Natural killer cell (primary cell): ENCODE data around the gene LAGE3. TPM values are rescaled to one million over a fixed set of nuclear protein-coding genes. Genes with fewer than 3 reads are reported as not detected.
A peak's percentile ranks its signal among the peaks of the same experiment; 100 is the strongest.

Source experiments
- ATAC-seq, 3 donors: fragments of 150-1000 bp in 2 of 3; fragments of 200-7000 bp in 1 of 3; cut with Tn5 transposase; 1 replicate in 1 of 3; 2 replicates in 2 of 3; pipeline ENCODE4 v1.10.0; 2021; ENCODE audit warnings: mild to moderate bottlenecking in 2 of 3, moderate library complexity in 2 of 3
- DNase-seq, 2 donors: peaks; one replicate each; pipeline versions ENCODE4 v3.0.0 to v3.0.0-alpha.2; 2013 to 2021; ENCODE audit warnings: mixed read lengths in 1 of 2
- H3K27ac ChIP-seq: one replicate; pipeline ENCODE4 v1.5.1; 2013; ENCODE audit warnings: mild to moderate bottlenecking, low read length
- H3K27me3 ChIP-seq: one replicate; pipeline ENCODE4 v1.6.1; 2013; ENCODE audit warnings: low read length; ENCODE audit not compliant: control insufficient read depth, insufficient read depth
- H3K36me3 ChIP-seq: one replicate; pipeline ENCODE4 v1.6.1; 2013; ENCODE audit warnings: low read length; ENCODE audit not compliant: control insufficient read depth, insufficient read depth
- H3K4me1 ChIP-seq: one replicate; pipeline ENCODE4 v1.6.1; 2013; ENCODE audit warnings: low read length; ENCODE audit not compliant: control insufficient read depth, insufficient read depth
- H3K4me3 ChIP-seq: one replicate; pipeline ENCODE4 v1.5.1; 2013; ENCODE audit warnings: low read length
- H3K9me3 ChIP-seq: one replicate; pipeline ENCODE4 v1.6.1; 2013; ENCODE audit warnings: low read length; ENCODE audit not compliant: control insufficient read depth, insufficient read depth
- H3K27ac Mint-ChIP-seq, 2 donors: one replicate each; pipeline ENCODE4 v1.8.0; 2022; ENCODE audit warnings: mild to moderate bottlenecking in 2 of 2, mixed read lengths in 2 of 2, moderate library complexity in 1 of 2
- H3K27me3 Mint-ChIP-seq, 2 donors: one replicate each; pipeline ENCODE4 v1.8.0; 2022; ENCODE audit warnings: low read depth in 2 of 2, mixed read lengths in 2 of 2
- H3K36me3 Mint-ChIP-seq: one replicate; pipeline ENCODE4 v1.8.0; 2022; ENCODE audit warnings: mixed read lengths
- H3K4me1 Mint-ChIP-seq, 2 donors: one replicate each; pipeline ENCODE4 v1.8.0; 2022; ENCODE audit warnings: mixed read lengths in 2 of 2
- H3K4me3 Mint-ChIP-seq: one replicate; pipeline ENCODE4 v1.8.0; 2022; ENCODE audit warnings: mild to moderate bottlenecking, moderate library complexity, mixed read lengths
- H3K9me3 Mint-ChIP-seq, 2 donors: one replicate each; pipeline ENCODE4 v1.8.0; 2022; ENCODE audit warnings: mixed read lengths in 2 of 2
- CTCF ChIP-seq: fragments of 200-600 bp; IDR thresholded peaks from one replicate; pipeline ENCODE4 v1.8.0; 2022; ENCODE audit warnings: antibody characterized with exemption
- WGBS: methylation state at CpG from one replicate; pipeline ENCODE4 v1.1.7; 2013; ENCODE audit warnings: missing lambda C conversion rate; ENCODE audit not compliant: insufficient coverage; 5-methylcytosine and 5-hydroxymethylcytosine counted together
- intact Hi-C: fragments of 100-400 bp; cut with micrococcal nuclease; formaldehyde crosslinking; loops from one replicate; pipeline ENCODE4 v1.14.2; 2022
- total RNA-seq, 4 donors: library from RNA; stranded (reverse); fragments of 120-200 nt in 1 of 4; gene quantifications; one replicate each; pipeline versions ENCODE4 v1.2.3 to v1.2.4, GENCODE V29; 2013 to 2022

The LAGE3 gene
- total RNA-seq, 3 donors from 2014 or later (not counting 1 experiment from before 2014, with no cell fraction given), result 10.8 to 12.5 (median 10.9) TPM

- peaks cover 0 to 14% of the 10 kb centered on the region in 2 donors for H3K4me1 Mint-ChIP-seq
- no peak overlapping the region for H3K4me3 ChIP-seq
- H3K27ac Mint-ChIP-seq, result no peak overlapping the region
- no peaks in the 10 kb centered on the region for H3K27me3 ChIP-seq
- H3K36me3 Mint-ChIP-seq, result no peaks in the 10 kb centered on the region
- no peak for ATAC-seq
- no peak overlapping the region for H3K27ac ChIP-seq
- intact Hi-C loops, result loop anchor here (5.0 kb wide), 1 partner anchor 44 kb away; the partner anchor contains the start of gene RPL10
- H3K4me1 ChIP-seq, result peaks cover 43% of the 10 kb centered on the region
- WGBS, result 92% methylated on average over 9 of the region's 11 CpGs
- DNase-seq, result peak in 1 of 2 donors; percentile 34
- H3K27me3 Mint-ChIP-seq, result no peaks in the 10 kb centered on the region
- TF ChIP-seq CTCF, result no peak
- peaks cover 12% of the 10 kb centered on the region for H3K36me3 ChIP-seq
- H3K9me3 ChIP-seq, result no peaks in the 10 kb centered on the region
- no peaks in the 10 kb centered on the region for H3K9me3 Mint-ChIP-seq
- no peak overlapping the region for H3K4me3 Mint-ChIP-seq
Observed at GRCh38 chrX:154441564-154441963, 37.5 kb downstream of the LAGE3 start.

- Histone ChIP-seq H3K36me3 (peaks cover 14% of the 10 kb centered on the region), H3K4me3 (no peak overlapping the region), H3K27me3 (no peaks in the 10 kb centered on the region), H3K4me1 (peaks cover 45% of the 10 kb centered on the region), H3K9me3 (no peaks in the 10 kb centered on the region), H3K27ac (no peak overlapping the region)
- Mint-ChIP-seq H3K9me3 (no peaks in the 10 kb centered on the region), H3K36me3 (no peaks in the 10 kb centered on the region), H3K27me3 (no peaks in the 10 kb centered on the region), H3K4me3 (no peak overlapping the region), H3K27ac (no peak overlapping the region), H3K4me1 (peaks cover 6 to 14% of the 10 kb centered on the region in 2 donors)
- 90% methylated on average over 16 of the region's 17 CpGs for WGBS
- ATAC-seq (no peak), DNase-seq (no peak)
- TF ChIP-seq CTCF, result no peak
- intact Hi-C loops, result loop anchor here (5.0 kb wide), 1 partner anchor 43 kb away; the partner anchor contains the start of gene RPL10
Observed at GRCh38 chrX:154440623-154441357, 38.3 kb downstream of the LAGE3 start.

- TF ChIP-seq CTCF, result no peak
- no peaks in the 10 kb centered on the region for H3K27me3 ChIP-seq
- DNase-seq (no peak), ATAC-seq (no peak)
- Mint-ChIP-seq H3K4me1 (peaks cover 6 to 14% of the 10 kb centered on the region in 2 donors), H3K9me3 (no peaks in the 10 kb centered on the region), H3K36me3 (no peaks in the 10 kb centered on the region), H3K4me3 (no peak overlapping the region), H3K27ac (no peak overlapping the region), H3K27me3 (no peaks in the 10 kb centered on the region)
- no peaks in the 10 kb centered on the region for H3K9me3 ChIP-seq
- no peak overlapping the region for H3K27ac ChIP-seq
- no peak overlapping the region for H3K4me3 ChIP-seq
- peaks cover 35% of the 10 kb centered on the region for H3K4me1 ChIP-seq
- H3K36me3 ChIP-seq, result peaks cover 23% of the 10 kb centered on the region
- WGBS, result 89% methylated on average over 12 of the region's 18 CpGs
- intact Hi-C loops, result loop anchor here (5.0 kb wide), 1 partner anchor 43 kb away; the partner anchor contains the start of gene RPL10
Observed at GRCh38 chrX:154439841-154440240, 39.2 kb downstream of the LAGE3 start.
